NCI-H1930 (cell line): ENCODE measurements around the gene ETV3.

ENCODE experiments used
- DNase-seq, 2 experiments: peaks; one replicate each; lab custom pipeline; 2025; lab: John Stamatoyannopoulos, UW

The ETV3 gene

GRCh38 chr1:157161901-157162300 lies 23.7 kb upstream of the ETV3 start:
- no peak for DNase-seq

GRCh38 chr1:157158967-157159366 lies 20.8 kb upstream of the ETV3 start:
- no peak for DNase-seq

DNA sequence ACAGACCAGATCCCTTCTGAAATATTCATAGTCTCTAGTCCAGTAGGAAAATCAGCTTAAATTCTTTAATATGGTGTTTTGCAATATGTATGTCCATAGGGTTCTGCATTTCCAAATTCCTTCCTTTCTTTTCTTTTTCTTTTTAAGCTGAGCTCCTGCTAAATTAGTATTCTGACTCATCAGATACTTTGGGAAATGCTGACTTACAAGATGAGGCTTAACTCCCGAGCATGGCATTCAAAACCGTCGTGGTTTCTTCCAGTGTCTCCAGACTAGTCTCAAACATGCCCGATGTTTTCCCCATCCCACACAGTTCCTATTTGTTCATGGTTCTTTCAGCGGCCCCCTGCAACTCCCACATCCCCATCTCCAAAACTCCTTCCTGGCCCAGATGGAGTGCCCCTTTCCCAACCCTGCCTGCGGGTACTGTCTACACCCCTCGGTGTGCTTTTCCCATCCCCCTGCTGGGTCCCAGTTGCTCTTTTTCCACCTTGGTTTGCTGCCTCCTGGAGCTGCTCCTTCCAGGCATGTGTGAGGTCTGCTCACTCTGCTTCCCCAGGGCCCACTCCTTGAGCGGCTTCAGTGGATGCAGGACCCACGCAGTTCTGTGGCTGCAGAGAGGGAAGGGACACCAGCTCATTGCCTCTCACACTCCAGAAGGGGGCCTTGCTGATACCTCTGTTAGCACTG lies 19.5 kb upstream of the ETV3 start:
- DNase-seq: no peak

DNA sequence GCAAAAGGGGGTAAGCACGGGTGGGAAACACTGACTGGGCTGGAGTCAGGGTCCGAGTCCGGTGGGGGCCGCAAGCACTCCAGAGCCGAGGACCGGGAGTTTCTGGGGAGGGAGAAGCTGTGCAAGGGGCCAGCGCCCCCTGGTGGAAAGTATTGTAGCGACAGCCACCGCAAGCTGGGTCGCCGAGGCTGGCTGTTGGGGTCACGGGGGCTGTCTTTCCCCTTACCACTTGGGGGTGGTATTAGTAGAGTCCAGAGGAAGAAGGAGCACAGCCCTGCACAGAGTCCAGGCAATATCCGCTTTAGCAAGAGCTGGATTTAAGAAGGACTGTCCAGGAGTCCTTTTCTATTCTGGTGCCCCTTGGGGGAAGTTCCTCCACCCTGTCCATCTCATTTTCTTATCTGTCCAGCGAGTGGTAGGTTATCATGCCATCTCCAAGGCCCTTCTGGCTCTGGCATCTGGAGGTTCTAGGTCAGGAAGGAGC lies 17.9 kb upstream of the ETV3 start:
- peak; percentile 16 to 58 for DNase-seq

- DNase-seq: no peak
These were observed 17.5 kb upstream of the ETV3 start for GRCh38 chr1:157155658-157156057.

DNA sequence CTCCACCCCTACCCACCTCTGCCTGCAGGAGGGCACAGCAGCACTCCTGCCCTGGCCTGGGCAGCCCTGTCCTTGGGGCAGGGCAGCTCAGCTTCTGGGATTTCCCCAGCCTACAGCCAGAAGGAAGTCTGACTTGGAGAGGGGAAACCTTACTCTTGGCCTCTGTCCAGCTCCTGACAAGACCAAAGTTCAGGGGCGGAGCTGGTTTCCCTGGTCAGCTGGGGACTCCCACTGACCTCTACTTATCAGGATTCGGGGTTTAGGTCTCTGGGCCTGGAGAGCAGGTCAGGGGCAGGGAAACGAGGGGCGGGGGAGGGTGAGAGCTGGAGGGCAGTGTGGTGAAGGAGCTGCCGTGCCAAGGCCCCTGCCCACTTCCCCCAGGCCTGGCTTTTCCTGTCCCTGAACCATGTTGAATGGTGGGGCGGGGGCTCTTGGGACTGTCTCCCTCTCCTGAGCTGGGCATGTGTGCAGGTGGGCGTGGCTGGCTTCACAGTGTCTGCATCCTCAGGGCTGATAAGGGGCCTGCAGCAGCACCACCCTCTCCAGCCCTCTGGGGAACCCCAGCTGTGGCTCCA lies 16.8 kb upstream of the ETV3 start:
- DNase-seq: no peak

GRCh38 chr1:157154291-157154690 lies 16.1 kb upstream of the ETV3 start:
- no peak for DNase-seq

DNA sequence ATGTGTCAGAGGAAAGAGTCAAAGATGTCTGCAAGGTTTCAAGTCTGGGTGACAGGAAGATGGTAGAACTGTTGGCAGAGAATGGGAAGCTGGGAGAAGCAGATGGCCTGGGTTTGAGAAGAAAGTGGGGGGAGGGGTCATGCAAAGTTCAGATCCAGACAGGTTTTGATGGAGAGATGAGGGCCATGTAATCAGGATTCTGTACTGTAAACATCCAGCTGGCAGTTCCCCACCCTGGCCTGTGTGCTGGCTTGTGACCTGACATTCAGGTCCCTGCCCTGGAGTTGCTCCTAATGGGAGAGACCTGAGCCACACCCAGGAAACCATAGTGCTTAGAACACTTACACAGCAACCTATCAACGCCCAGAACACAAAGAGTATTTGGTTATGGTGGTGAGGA lies 15.6 kb upstream of the ETV3 start:
- DNase-seq: no peak

GRCh38 chr1:157152510-157152909 lies 14.3 kb upstream of the ETV3 start:
- DNase-seq: no peak

GRCh38 chr1:157151506-157151905 lies 13.3 kb upstream of the ETV3 start:
- no peak for DNase-seq

DNA sequence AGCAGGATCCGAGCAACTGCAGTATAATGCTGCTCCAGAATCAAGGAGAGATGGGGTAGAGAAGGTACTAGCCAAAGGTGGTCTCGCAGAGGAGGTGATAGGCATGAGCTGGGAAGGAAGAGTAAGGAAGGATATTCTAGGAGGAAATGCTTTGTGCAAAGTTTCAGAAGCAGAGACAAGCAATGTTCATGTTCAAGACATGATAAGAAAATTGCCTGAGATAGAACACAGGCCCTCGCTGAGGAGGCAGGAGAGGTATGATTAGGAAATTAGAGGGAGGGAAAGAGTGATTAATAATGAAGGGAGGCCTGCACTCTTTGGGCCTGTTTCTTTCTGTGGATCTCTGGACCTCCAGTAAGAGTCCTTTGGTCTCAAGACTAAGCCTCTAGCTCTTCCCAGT lies 12.9 kb upstream of the ETV3 start:
- DNase-seq: no peak

GRCh38 chr1:157150631-157151030 lies 12.4 kb upstream of the ETV3 start:
- no peak for DNase-seq

DNA sequence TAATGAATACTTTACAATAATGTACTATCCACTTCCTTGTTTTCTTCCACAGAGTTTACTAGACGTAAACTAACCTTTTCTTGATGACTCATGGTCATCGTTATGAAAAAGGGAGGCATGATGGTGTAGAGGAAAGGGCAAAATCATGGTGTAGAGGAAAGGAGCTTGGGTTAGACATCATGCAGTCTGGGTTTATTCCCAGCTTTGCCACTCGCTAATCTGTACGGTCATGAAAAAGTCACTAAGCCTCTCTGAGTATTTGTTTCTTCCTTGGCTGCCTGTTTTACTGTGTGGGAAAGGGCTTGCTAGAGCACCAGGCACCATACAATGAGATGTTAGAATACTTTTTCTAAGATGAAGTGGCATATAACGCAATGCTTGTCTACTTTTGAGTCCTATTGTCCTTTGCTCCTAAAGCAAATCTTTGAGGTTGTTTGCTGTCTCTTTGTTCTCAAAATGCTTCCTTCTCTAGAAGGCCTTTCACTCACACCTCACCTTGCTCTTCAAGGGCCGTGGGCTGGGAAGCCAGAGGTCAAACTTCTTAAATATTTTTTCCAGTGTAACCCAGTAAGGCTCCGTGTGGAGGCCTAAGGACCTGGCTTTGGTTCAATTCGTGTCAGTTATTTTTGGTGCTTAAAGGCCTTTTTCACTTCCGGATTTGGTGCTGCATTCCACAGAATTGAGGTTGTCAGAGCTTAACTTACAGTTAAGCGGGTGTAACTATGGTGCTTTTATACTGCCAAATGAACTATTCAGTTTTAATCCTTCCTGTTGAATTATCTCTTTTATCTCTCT lies 9.9 kb upstream of the ETV3 start:
- no peak for DNase-seq

DNA sequence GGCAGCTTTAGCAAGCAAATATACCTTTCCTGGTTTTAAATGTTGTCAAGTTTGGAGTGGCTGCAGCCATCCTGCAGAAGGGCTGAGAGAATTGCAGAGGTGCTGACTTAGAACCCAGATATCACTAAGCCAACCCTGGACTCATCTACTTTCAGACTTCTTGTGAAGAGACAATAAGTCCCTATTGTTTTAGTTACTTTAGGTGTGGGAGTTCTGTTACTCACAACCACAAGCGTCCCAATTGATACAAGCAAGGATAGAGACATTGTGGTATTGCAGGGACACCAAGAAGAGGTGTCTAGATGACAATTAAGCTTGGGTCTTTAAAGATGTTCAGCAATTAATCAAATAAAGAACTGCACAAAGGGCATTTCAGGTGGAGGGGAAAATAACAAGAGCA lies 8.8 kb upstream of the ETV3 start:
- no peak for DNase-seq

DNA sequence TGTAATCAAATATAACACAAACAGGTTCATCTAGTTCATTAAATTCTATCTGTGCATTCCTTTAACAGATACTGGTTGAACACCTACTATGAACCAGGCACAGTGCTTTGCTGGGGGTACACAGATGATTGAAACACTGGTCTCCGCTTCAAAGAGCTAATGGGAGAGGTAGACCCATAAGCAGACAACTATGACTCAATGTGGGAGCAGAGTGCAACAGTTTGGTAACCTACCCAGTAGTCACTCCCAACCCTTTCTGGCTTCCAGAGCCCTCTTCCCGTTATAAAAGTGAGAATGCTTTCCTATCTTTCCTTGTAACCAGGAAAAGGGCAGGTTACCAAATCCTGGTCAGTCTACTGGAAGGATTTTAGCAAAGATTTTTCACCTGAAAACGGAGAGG lies 8.0 kb upstream of the ETV3 start:
- DNase-seq: no peak

- no peak for DNase-seq
These were observed 6.9 kb upstream of the ETV3 start for GRCh38 chr1:157145076-157145475.

- no peak for DNase-seq
These were observed 6.3 kb upstream of the ETV3 start for GRCh38 chr1:157144509-157144908.

GRCh38 chr1:157142765-157143423 lies 4.7 kb upstream of the ETV3 start:
- no peak for DNase-seq

DNA sequence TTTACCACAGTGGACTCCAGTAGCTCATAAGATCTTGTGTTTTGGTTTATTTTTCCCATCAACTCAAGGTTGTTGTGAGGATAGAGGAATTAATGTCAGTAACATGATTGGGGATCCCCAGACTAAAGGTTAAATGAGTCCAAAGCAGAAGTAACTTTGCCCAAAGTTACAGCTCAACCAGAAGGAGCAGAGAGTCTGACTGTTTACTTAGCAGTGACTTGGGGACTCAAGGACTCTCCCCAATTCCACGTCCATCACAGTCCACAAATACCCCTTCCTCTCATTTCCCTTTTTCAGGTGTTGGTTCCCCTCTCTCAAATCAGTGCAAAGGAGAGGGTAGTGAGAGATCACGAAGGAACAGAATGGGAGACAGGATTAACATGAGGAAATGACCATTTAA lies 4.0 kb upstream of the ETV3 start:
- no peak for DNase-seq

GRCh38 chr1:157141212-157141855 lies 3.1 kb upstream of the ETV3 start:
- no peak for DNase-seq

DNA sequence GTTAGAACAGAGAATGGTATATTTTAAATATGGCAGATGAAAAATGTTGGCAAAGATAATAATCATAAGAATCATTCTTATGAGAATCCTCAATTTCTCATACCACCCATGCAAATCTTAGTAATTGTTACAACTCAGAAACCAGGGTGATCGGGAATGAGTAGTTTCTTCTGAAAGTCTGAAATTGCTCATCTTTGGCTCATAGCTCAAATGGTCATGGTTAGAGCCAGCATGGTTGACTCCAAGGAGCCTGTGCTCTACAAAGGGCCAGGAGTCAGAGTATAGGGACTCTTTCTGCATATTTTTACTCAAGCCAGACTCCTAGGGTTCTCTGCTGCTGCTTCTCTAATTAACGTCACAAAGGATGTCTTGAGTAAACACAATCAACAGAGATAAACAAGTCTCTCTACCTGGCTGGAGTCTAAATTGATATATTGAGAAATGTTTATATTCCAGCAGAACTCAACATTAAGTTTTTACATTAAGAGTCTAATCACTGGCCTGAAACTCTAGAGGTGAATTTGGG lies 1.9 kb upstream of the ETV3 start:
- DNase-seq: no peak
